ENCODE data around the gene TOP3B. TPM values are rescaled to one million over a fixed set of nuclear protein-coding genes. Genes with fewer than 3 reads are reported as not detected.

Gene TOP3B
- total RNA-seq, 1 experiment from 2014 or later, result 42.4 TPM

DNA sequence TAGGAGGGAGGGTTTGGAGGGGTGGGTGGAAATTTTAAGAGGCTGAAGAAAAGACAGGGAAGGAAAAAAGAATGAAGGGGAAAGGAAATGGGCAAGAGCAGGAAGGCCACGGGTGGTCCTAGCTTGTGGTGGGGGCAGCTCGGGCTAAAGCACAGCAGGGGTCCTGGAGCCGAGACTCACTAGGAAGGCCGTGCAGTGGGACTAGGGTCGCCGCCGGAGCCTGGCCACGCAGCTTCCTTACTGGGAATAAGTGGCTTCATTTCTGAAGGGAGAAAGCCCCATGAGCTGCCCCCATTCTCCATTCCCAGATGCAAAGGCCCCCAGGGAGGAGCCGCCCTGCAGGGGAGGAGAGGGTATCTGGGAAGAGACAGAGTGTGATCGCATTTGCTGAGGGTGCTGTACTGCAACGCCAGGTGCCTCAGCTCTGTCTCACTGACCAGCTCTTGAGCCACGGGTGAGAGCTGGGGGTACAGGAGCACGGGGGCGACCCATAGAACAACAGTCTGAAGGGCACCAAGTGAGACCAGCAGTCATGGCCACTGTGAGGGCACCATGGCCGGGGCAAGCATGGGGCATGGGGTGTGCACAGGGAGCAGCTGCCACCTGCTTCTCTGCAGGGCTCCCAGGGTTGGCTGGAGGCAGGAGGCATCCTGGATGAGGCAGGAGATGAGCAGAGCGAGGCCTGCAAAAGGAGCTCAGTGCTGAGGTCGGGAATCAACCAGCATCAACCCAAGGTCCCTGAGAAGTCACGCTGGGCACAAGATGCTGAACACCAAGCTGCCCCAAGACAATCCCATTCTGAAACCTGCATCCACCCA is 11.6 kb downstream of the TOP3B start:
- Histone ChIP-seq H3K4me1 (ENCODE audit: insufficient read depth, low read length) (no peaks in the 10 kb centered on the region), H3K9me2 (replicated peaks; ENCODE audit: low read length) (no peaks in the 10 kb centered on the region), H2AFZ (ENCODE audit: low read length) (no peak overlapping the region), H3K27me3 (ENCODE audit: low read length) (no peaks in the 10 kb centered on the region), H3K79me2 (ENCODE audit: low read length) (no peaks in the 10 kb centered on the region), H3F3A (ENCODE audit: low read length, unreplicated experiment) (no peaks in the 10 kb centered on the region), H4K20me1 (ENCODE audit: low read length) (no peaks in the 10 kb centered on the region), H3K36me3 (ENCODE audit: low read depth, low read length) (peaks cover 18% of the 10 kb centered on the region), H3K9me3 (ENCODE audit: low read length) (no peaks in the 10 kb centered on the region), H3K4me2 (ENCODE audit: low read length) (no peak overlapping the region), H3K27ac (ENCODE audit: low read length) (no peak overlapping the region), H3K4me3 (ENCODE audit: low read length) (no peak overlapping the region), H3K9ac (ENCODE audit: low read length) (no peak overlapping the region)
- ChIA-PET POLR2A (ENCODE audit: unreplicated experiment) (no interaction called here), CTCF (interaction anchor here (0.6 kb wide), 1 partner anchor 168 kb away, joined by 5 read pairs; no protein-coding TSS in a partner anchor)
- intact Hi-C loops (cut with micrococcal nuclease), result no loop called here
- ATAC-seq (no peak), DNase-seq (no peak)
- no TSS peak for BruUV-seq (replicated peaks)
- TF ChIP-seq, protein P1, sequence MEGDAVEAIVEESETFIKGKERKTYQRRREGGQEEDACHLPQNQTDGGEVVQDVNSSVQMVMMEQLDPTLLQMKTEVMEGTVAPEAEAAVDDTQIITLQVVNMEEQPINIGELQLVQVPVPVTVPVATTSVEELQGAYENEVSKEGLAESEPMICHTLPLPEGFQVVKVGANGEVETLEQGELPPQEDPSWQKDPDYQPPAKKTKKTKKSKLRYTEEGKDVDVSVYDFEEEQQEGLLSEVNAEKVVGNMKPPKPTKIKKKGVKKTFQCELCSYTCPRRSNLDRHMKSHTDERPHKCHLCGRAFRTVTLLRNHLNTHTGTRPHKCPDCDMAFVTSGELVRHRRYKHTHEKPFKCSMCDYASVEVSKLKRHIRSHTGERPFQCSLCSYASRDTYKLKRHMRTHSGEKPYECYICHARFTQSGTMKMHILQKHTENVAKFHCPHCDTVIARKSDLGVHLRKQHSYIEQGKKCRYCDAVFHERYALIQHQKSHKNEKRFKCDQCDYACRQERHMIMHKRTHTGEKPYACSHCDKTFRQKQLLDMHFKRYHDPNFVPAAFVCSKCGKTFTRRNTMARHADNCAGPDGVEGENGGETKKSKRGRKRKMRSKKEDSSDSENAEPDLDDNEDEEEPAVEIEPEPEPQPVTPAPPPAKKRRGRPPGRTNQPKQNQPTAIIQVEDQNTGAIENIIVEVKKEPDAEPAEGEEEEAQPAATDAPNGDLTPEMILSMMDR (conservative IDR thresholded peaks at IDR 0.05; ENCODE audit: low read depth, low read length), result no peak
- TF ChIP-seq EZH2 (IDR thresholded peaks at IDR 0.05; ENCODE audit: low read length, unreplicated experiment) (no peak), EZH2phosphoT487 (IDR thresholded peaks at IDR 0.05; ENCODE audit: borderline replicate concordance, low read length) (no peak)

DNA sequence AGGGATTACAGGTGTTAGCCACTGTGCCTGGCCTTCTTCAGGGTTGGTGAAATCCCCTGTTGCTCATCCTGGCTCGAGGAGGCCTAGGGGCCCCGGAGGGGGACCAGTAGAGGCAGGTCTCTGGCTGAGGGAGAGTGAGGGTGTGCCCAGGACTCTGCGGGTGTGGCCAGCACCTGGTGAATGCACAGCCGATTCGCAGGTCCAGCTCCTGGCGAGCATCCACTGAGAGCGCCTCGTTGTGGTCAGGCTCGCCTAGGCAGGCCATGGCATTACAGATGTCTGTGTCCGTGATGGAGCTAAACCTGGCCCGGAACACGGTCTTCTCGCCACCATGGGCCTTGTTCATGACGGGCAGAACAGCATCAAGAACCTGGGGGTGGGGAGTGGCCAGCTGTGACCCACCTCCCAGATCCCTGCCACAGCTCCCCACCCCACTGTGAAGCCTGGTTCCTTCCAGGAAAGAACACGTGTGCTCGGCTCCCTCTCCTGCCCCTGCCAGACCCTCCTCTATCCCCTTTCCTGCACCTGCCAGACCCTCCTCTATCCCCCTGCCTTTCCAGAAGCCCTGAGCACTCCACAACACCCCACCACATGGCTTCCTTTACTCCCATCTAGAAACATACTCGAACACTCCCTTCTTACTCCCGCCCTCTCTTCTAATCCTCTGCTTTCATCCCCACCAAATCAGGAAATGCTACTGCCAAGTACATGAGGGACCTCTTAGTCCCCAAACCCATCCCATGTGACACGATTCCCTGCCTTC is 12.4 kb downstream of the TOP3B start:
- Histone ChIP-seq H3K36me3 (ENCODE audit: low read depth, low read length) (peaks cover 18% of the 10 kb centered on the region), H3K9me3 (ENCODE audit: low read length) (no peaks in the 10 kb centered on the region), H3K9ac (ENCODE audit: low read length) (no peak overlapping the region), H3K27me3 (ENCODE audit: low read length) (no peaks in the 10 kb centered on the region), H3F3A (ENCODE audit: low read length, unreplicated experiment) (no peaks in the 10 kb centered on the region), H3K4me1 (ENCODE audit: insufficient read depth, low read length) (no peaks in the 10 kb centered on the region), H4K20me1 (ENCODE audit: low read length) (no peaks in the 10 kb centered on the region), H3K79me2 (ENCODE audit: low read length) (no peaks in the 10 kb centered on the region), H3K27ac (ENCODE audit: low read length) (no peak overlapping the region), H3K4me2 (ENCODE audit: low read length) (no peak overlapping the region), H2AFZ (ENCODE audit: low read length) (no peak overlapping the region), H3K9me2 (replicated peaks; ENCODE audit: low read length) (no peaks in the 10 kb centered on the region), H3K4me3 (ENCODE audit: low read length) (no peak overlapping the region)
- TF ChIP-seq, protein P1 (conservative IDR thresholded peaks at IDR 0.05; ENCODE audit: low read depth, low read length), result no peak
- no peak for TF ChIP-seq EZH2phosphoT487 (IDR thresholded peaks at IDR 0.05; ENCODE audit: borderline replicate concordance, low read length)
- no peak for TF ChIP-seq EZH2 (IDR thresholded peaks at IDR 0.05; ENCODE audit: low read length, unreplicated experiment)
- ChIA-PET POLR2A (ENCODE audit: unreplicated experiment) (no interaction called here), CTCF (no interaction called here)
- no peak for ATAC-seq
- intact Hi-C loops (cut with micrococcal nuclease), result no loop called here
- no peak for DNase-seq
- BruUV-seq (replicated peaks), result no TSS peak

All from PC-3 (cell line).